Memory B cell (primary cell): ENCODE measurements around the gene THAP7.

Experiments
- ATAC-seq: fragments of 150-1000 bp; cut with Tn5 transposase; 2 replicates; pipeline ENCODE4 v1.10.0; 2021; ENCODE audit warnings: low read depth, mild to moderate bottlenecking, moderate library complexity
- DNase-seq, 2 donors: peaks; one replicate each; pipeline ENCODE4 v3.0.0; 2022; ENCODE audit warnings: low spot score in 2 of 2
- H3K27ac Mint-ChIP-seq: one replicate; pipeline ENCODE4 v1.8.0; 2022; ENCODE audit warnings: mild to moderate bottlenecking, moderate library complexity, mixed read lengths
- H3K27me3 Mint-ChIP-seq: one replicate; pipeline ENCODE4 v1.8.0; 2022; ENCODE audit warnings: mixed read lengths
- H3K36me3 Mint-ChIP-seq: one replicate; pipeline ENCODE4 v1.8.0; 2022; ENCODE audit warnings: mild to moderate bottlenecking, mixed read lengths
- H3K4me1 Mint-ChIP-seq: one replicate; pipeline ENCODE4 v1.8.0; 2022; ENCODE audit warnings: mixed read lengths
- H3K4me3 Mint-ChIP-seq: one replicate; pipeline ENCODE4 v1.8.0; 2022; ENCODE audit warnings: mild to moderate bottlenecking, moderate library complexity, mixed read lengths
- H3K9me3 Mint-ChIP-seq: one replicate; pipeline ENCODE4 v1.8.0; 2022; ENCODE audit warnings: mixed read lengths

The THAP7 gene

DNA sequence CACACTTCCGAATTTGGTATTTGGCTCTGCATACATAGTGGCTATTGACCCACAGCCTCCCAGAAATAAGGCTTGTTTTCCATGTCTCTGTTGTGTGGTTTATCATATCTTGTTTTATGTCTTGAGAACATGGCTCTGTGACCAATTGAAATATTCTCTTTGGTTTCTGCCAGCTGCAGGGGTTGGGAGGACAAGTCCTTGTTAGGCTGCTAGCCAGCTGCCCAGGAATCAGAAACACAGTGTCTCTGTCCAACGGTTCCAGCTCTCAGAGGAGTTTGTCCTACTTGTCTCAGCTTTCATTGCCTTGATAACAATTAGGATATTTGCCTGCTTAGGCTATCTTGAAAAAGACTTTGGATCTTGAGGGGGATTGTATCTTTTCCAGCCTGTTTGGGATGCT is 36.5 kb upstream of the THAP7 start:
- Mint-ChIP-seq H3K27ac (no peak overlapping the region), H3K4me1 (peaks cover 5% of the 10 kb centered on the region), H3K36me3 (no peaks in the 10 kb centered on the region), H3K9me3 (no peaks in the 10 kb centered on the region), H3K27me3 (peaks cover 14% of the 10 kb centered on the region), H3K4me3 (no peak overlapping the region)
- DNase-seq, result no peak
- no peak for ATAC-seq

DNA sequence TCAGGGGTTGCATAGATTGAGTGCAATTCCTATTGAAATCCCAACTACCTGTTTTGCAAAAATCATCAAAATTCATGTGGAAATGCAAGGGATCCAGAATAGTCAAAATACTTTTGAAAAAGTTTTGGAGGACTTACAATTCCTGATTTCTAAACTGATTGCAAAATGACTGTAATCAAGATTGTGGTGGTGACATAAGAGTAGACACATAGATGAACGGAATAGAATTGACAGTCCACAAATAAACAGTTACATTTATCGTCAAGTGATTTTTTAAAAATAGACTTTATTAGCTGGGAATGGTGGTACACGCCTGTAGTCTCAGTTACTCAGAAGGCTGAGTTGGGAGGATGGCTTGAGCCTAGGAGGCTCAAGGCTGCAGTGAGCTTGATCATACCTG is 33.1 kb upstream of the THAP7 start:
- H3K4me1 Mint-ChIP-seq, result no peaks in the 10 kb centered on the region
- H3K27me3 Mint-ChIP-seq, result peaks cover 18% of the 10 kb centered on the region
- H3K36me3 Mint-ChIP-seq, result no peaks in the 10 kb centered on the region
- H3K9me3 Mint-ChIP-seq, result no peaks in the 10 kb centered on the region
- DNase-seq, result no peak
- H3K4me3 Mint-ChIP-seq, result no peak overlapping the region
- no peak for ATAC-seq
- H3K27ac Mint-ChIP-seq, result no peak overlapping the region

- Mint-ChIP-seq H3K9me3 (no peaks in the 10 kb centered on the region), H3K27ac (no peak overlapping the region), H3K4me3 (no peak overlapping the region), H3K4me1 (no peaks in the 10 kb centered on the region), H3K27me3 (peaks cover 22% of the 10 kb centered on the region), H3K36me3 (no peaks in the 10 kb centered on the region)
- ATAC-seq (no peak), DNase-seq (no peak)
Measured at GRCh38 chr22:21033895-21034294, 32.0 kb upstream of the THAP7 start.

GRCh38 chr22:21032868-21033688 is 31.2 kb upstream of the THAP7 start:
- DNase-seq, result no peak
- Mint-ChIP-seq H3K27me3 (peaks cover 22% of the 10 kb centered on the region), H3K9me3 (no peaks in the 10 kb centered on the region), H3K4me3 (no peak overlapping the region), H3K36me3 (no peaks in the 10 kb centered on the region), H3K27ac (no peak overlapping the region), H3K4me1 (no peaks in the 10 kb centered on the region)
- ATAC-seq, result no peak

DNA sequence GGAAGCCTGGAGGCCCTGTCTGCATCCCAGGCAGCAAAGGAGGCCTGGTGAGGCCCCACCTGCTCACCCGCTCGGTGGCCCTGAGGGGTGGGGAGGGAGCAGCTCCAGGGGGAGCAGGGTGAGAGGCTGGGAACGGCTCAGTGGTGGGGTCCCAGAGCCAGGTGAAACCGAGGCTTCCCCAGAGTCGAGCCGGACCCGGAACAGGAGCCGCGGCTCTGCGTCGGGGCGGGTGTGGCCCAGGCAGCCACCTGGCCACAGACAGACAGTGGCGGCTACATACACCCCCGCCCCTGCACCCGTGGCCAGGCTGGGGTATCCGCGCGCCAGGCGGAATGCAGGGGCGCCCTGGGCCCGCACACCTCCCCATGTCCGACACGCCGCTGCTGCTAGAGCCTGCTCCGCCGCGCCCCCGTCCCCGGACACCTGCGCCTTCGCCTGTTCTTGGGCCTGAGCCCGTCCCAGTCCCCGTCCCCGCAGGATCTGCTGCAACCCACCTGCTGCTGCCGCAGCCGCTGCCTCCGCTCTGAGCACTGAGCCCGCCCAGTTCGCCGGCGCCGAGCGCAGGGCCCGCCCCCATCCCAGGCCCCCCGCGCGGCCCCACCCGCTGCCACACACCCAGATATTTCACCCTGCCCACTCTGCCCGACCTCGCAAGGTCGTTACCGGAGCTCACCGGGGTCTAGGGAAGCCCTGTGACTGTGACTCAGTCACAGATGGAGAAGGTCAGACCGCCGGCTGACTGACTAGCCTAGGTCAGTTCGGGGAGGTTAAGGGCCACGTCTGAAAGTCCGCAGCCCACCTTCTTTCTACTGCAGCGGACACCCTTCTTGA is 30.3 kb upstream of the THAP7 start, which contains the start of gene SLC7A4:
Gene SLC7A4 (minus strand): TSS at position 525 of the 831 bp plus-strand sequence. CDS start 749 bp downstream, outside the sequence.
- no peaks in the 10 kb centered on the region for H3K9me3 Mint-ChIP-seq
- H3K36me3 Mint-ChIP-seq, result no peaks in the 10 kb centered on the region
- peak within 1 kb of the TSS; percentile 9 for H3K4me3 Mint-ChIP-seq
- no peak within 1 kb of the TSS for H3K27ac Mint-ChIP-seq
- DNase-seq, result no peak
- H3K27me3 Mint-ChIP-seq, result peaks cover 22% of the 10 kb centered on the region
- ATAC-seq, result peak; percentile 34
- H3K4me1 Mint-ChIP-seq, result no peaks in the 10 kb centered on the region

- no peaks in the 10 kb centered on the region for H3K9me3 Mint-ChIP-seq
- DNase-seq, result no peak
- H3K27me3 Mint-ChIP-seq, result peaks cover 26% of the 10 kb centered on the region
- peak overlapping the region; percentile 9 for H3K4me3 Mint-ChIP-seq
- no peak overlapping the region for H3K27ac Mint-ChIP-seq
- no peak for ATAC-seq
- H3K4me1 Mint-ChIP-seq, result no peaks in the 10 kb centered on the region
- H3K36me3 Mint-ChIP-seq, result no peaks in the 10 kb centered on the region
Measured at GRCh38 chr22:21031545-21032036, 29.7 kb upstream of the THAP7 start.

GRCh38 chr22:21030621-21031544 is 29.0 kb upstream of the THAP7 start:
- Mint-ChIP-seq H3K27ac (no peak overlapping the region), H3K9me3 (no peaks in the 10 kb centered on the region), H3K4me3 (no peak overlapping the region), H3K27me3 (peaks cover 26% of the 10 kb centered on the region), H3K36me3 (no peaks in the 10 kb centered on the region), H3K4me1 (no peaks in the 10 kb centered on the region)
- no peak for ATAC-seq
- no peak for DNase-seq

DNA sequence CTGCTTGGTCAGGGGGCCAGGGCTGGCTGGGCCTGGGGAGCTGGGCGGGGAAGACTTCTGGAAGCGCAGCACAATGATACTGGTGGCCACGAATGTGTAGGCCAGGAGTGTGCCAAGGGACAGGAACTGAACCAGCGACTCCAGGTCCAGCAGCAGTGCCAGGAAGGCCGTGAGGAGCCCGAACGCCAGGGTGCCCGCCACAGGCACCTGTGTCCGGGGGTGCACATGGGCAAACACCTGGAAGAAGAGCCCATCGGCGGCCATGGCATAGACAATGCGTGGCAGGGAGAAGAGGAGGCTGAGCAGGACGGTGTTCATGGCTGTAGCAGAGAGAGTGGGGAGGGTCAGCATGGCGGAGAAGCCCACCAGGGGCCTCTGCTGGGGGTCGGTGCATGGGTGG is 28.1 kb upstream of the THAP7 start:
- no peaks in the 10 kb centered on the region for H3K9me3 Mint-ChIP-seq
- DNase-seq (no peak), ATAC-seq (no peak)
- H3K27ac Mint-ChIP-seq, result no peak overlapping the region
- H3K27me3 Mint-ChIP-seq, result peaks cover 26% of the 10 kb centered on the region
- H3K4me1 Mint-ChIP-seq, result peaks cover 3% of the 10 kb centered on the region
- no peak overlapping the region for H3K4me3 Mint-ChIP-seq
- no peaks in the 10 kb centered on the region for H3K36me3 Mint-ChIP-seq

- ATAC-seq (no peak), DNase-seq (no peak)
- H3K27ac Mint-ChIP-seq, result no peak overlapping the region
- H3K4me1 Mint-ChIP-seq, result peaks cover 3% of the 10 kb centered on the region
- no peaks in the 10 kb centered on the region for H3K9me3 Mint-ChIP-seq
- H3K4me3 Mint-ChIP-seq, result no peak overlapping the region
- H3K27me3 Mint-ChIP-seq, result peaks cover 26% of the 10 kb centered on the region
- no peaks in the 10 kb centered on the region for H3K36me3 Mint-ChIP-seq
Measured at GRCh38 chr22:21029486-21030025, 27.6 kb upstream of the THAP7 start.

DNA sequence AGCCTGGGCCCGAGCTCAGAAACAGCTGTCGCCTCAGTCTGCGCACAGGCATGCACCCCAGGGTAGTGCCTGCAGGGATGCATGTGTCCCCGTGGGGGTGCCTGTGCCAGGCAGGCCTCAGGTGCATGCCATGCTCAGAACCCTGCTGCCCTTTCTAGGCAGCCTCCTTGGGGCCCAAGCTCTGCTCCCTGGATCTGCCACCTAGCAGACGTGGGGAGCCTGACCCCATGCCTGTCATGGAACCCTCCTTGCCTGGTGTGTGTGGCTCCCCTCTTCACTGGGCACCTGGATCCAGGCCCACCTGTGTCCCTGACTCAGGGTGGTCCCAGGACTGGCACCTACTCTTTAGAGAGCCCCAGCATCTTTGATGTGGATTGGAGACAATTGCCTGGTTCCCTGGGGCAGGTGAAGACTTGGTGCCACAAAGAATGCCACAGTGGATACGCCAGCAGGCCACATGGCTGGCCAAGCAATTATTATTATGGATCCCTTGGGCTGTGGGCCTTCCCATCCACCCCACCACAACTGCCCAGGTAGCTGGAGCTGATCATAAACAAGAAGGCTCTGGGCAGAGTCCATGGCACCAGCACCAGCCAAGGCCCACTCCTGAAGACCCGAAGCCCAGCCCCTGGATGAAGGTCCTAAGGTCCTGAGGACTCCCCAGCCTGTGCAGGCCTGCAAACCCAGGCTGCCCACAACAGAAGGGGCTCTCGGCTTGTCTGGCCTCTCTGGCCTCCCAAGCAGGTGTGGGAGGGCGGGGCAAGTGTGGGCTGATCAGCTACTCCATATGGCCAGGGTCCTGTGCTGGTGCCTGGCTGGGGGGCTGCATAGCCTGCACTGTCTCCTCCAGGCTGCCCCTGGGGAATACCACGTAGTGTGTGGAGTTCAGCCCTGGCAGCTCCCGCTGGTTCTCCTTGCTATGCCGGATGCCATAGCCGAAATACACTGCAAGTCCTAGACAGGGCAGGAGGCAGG is 26.6 kb upstream of the THAP7 start:
- Mint-ChIP-seq H3K4me1 (peaks cover 3% of the 10 kb centered on the region), H3K36me3 (no peaks in the 10 kb centered on the region), H3K27me3 (peaks cover 23% of the 10 kb centered on the region), H3K27ac (no peak overlapping the region), H3K9me3 (no peaks in the 10 kb centered on the region), H3K4me3 (no peak overlapping the region)
- DNase-seq (no peak), ATAC-seq (no peak)

DNA sequence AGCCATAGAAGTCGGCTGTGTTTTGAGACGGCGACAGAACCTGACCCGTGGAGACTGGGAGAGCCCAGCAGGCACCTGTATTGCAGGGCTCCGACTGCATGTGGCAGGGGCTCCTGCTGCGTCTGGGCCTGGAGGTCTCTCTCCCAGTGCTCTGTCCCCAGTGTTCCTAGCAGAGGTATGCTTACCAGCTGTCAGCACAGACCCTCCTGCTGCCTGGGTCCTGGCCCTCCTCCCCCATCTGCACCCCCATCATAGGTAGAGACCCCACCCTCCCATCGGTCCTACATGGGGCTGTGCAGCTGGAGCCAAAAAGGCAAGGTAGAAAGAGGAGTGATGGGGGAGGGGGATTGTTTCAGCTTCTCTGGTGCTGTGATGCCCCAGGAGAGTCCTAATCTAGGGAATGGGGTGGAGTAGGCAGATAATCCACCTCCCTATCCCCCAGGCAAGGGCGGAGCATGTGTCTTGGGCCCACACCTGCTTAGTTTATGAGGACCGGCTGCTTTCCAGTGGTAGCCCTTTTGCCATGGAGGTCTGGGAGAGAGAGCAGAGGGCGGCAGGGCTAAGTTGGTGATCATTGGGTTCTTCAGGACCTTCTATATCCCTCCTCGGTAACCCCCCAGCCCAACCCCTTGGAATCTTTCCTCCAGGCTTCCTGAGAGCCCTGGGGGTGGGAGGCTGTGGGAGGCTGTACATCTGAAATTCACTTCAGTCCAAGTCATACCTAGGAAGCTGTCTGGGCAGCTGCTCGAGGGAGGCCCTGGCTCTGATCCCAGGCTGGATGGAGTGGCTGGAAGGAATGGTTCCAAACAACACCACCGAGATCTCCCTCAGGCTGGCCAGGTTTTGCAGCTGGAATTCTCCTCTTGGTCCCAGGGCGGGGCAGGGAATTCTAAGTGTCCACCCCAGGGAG is 25.1 kb upstream of the THAP7 start:
- ATAC-seq (no peak), DNase-seq (no peak)
- Mint-ChIP-seq H3K9me3 (no peaks in the 10 kb centered on the region), H3K27me3 (peaks cover 23% of the 10 kb centered on the region), H3K36me3 (no peaks in the 10 kb centered on the region), H3K4me1 (peaks cover 3% of the 10 kb centered on the region), H3K4me3 (no peak overlapping the region), H3K27ac (no peak overlapping the region)
